Right lobe of liver (tissue), 4 donors: ENCODE measurements around the gene ZMYND19.

Experiments
- CTCF ChIP-seq, 4 donors: fragments of 200-600 bp in 3 of 4; fragments of 450-650 bp in 1 of 4; IDR thresholded peaks; one replicate each; pipeline versions ENCODE4 v1.5.1 to v1.8.0; 2016 to 2022; ENCODE audit warnings: antibody characterized with exemption in 4 of 4, mild to moderate bottlenecking in 2 of 4
- POLR2A ChIP-seq: fragments of 450-650 bp; IDR thresholded peaks from one replicate; pipeline ENCODE4 v1.6.1; 2017; ENCODE audit warnings: antibody characterized with exemption, mild to moderate bottlenecking
- donor health status: DM: no; HTN: no; CAD: no.
- donor health status: DM: no; HTN: no; CAD: no.
- donor health status: DM: no; HTN: yes; CAD: no.

GRCh38 chr9:137631345-137632229, 41.3 kb upstream of the ZMYND19 start:
- TF ChIP-seq POLR2A, result no peak
- TF ChIP-seq CTCF (IDR thresholded peaks at IDR 0.05), result no peak
